Keratinocyte (primary cell): ENCODE results near the gene STX3.

Source experiments
- EZH2 ChIP-seq: IDR thresholded peaks from one replicate; pipeline ENCODE4 v1.6.1; 2012; ENCODE audit warnings: inconsistent platforms, mild to moderate bottlenecking, low read length, moderate library complexity
- TF ChIP-seq, protein P1 (sequence below), 3 experiments: IDR thresholded peaks in 1 of 3; conservative IDR thresholded peaks in 1 of 3; optimal IDR thresholded peaks in 1 of 3; 2 replicates in 2 of 3; 3 replicates in 1 of 3; pipeline versions ENCODE3 to v1.5.1; 2011; ENCODE audit warnings: low read length in 3 of 3, mild to moderate bottlenecking in 3 of 3, moderate library complexity in 2 of 3, control low read depth in 1 of 3, inconsistent platforms in 1 of 3; ENCODE audit not compliant: insufficient read depth in 2 of 3; ENCODE audit errors: extremely low read depth in 1 of 3

GRCh38 chr11:59822989-59823566 lies 67.9 kb downstream of the STX3 start:
- TF ChIP-seq, protein P1, sequence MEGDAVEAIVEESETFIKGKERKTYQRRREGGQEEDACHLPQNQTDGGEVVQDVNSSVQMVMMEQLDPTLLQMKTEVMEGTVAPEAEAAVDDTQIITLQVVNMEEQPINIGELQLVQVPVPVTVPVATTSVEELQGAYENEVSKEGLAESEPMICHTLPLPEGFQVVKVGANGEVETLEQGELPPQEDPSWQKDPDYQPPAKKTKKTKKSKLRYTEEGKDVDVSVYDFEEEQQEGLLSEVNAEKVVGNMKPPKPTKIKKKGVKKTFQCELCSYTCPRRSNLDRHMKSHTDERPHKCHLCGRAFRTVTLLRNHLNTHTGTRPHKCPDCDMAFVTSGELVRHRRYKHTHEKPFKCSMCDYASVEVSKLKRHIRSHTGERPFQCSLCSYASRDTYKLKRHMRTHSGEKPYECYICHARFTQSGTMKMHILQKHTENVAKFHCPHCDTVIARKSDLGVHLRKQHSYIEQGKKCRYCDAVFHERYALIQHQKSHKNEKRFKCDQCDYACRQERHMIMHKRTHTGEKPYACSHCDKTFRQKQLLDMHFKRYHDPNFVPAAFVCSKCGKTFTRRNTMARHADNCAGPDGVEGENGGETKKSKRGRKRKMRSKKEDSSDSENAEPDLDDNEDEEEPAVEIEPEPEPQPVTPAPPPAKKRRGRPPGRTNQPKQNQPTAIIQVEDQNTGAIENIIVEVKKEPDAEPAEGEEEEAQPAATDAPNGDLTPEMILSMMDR (optimal IDR thresholded peaks at IDR 0.05 in 1 of 3, IDR thresholded peaks at IDR 0.05 in 1 of 3, conservative IDR thresholded peaks at IDR 0.05 in 1 of 3; ENCODE audit: extremely low read depth in 1 of 3, insufficient read depth in 2 of 3, low read length in 3 of 3), result peak; percentile 44 to 66 (median 65)
- TF ChIP-seq EZH2, result no peak
